ENCODE data around the gene ADCY4.

ADCY4 gene

GRCh38 chr14:24290746-24291145 is 44.1 kb downstream of the ADCY4 start:
- ATAC-seq: no peak
- Mint-ChIP-seq H3K27ac (no peak overlapping the region), H3K9me3 (no peaks in the 10 kb centered on the region), H3K4me1 (peaks cover 40% of the 10 kb centered on the region), H3K4me3 (no peak overlapping the region), H3K27me3 (no peaks in the 10 kb centered on the region), H3K36me3 (peaks cover 46% of the 10 kb centered on the region)

- H3K4me3 Mint-ChIP-seq: peak overlapping the region; percentile 52
- no peak overlapping the region for H3K27ac Mint-ChIP-seq
- no peaks in the 10 kb centered on the region for H3K9me3 Mint-ChIP-seq
- H3K4me1 Mint-ChIP-seq: peaks cover 43% of the 10 kb centered on the region
- H3K27me3 Mint-ChIP-seq: no peaks in the 10 kb centered on the region
- ATAC-seq: peak; percentile 98
- peaks cover 39% of the 10 kb centered on the region for H3K36me3 Mint-ChIP-seq
Measured at GRCh38 chr14:24289649-24290280, 45.1 kb downstream of the ADCY4 start.

DNA sequence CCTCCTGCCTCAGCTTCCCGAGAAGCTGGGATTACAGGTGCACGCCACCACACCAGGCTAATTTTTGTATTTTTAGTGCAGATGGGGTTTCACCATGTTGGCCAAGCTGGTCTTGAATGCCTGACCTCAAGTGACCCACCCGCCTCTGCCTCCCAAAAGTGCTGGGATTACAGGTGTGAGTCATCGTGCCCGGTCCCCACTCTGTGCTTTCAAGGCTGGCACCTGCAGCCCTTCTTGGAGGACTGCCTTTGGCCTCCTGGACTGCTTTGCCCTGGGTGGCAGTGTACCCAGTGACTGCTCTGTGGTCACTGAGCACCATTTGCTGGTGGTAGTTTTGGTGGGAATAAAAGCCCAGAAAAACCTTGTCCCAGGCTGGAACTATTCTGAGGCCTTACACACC is 47.9 kb downstream of the ADCY4 start:
- Mint-ChIP-seq H3K36me3 (peaks cover 27% of the 10 kb centered on the region), H3K9me3 (no peaks in the 10 kb centered on the region), H3K27me3 (no peaks in the 10 kb centered on the region), H3K27ac (no peak overlapping the region), H3K4me3 (no peak overlapping the region), H3K4me1 (peaks cover 58% of the 10 kb centered on the region)
- no peak for ATAC-seq

GRCh38 chr14:24285351-24285750 is 49.5 kb downstream of the ADCY4 start:
- Mint-ChIP-seq H3K36me3 (peaks cover 13% of the 10 kb centered on the region), H3K9me3 (no peaks in the 10 kb centered on the region), H3K27ac (peak overlapping the region; percentile 65), H3K27me3 (no peaks in the 10 kb centered on the region), H3K4me3 (no peak overlapping the region), H3K4me1 (peaks cover 60% of the 10 kb centered on the region)
- no peak for ATAC-seq

GRCh38 chr14:24284501-24285035 is 50.3 kb downstream of the ADCY4 start:
- Mint-ChIP-seq H3K9me3 (no peaks in the 10 kb centered on the region), H3K27me3 (no peaks in the 10 kb centered on the region), H3K4me3 (no peak overlapping the region), H3K36me3 (peaks cover 6% of the 10 kb centered on the region), H3K4me1 (peaks cover 60% of the 10 kb centered on the region), H3K27ac (peak overlapping the region; percentile 65)
- no peak for ATAC-seq

- Mint-ChIP-seq H3K27ac (peak overlapping the region; percentile 65), H3K27me3 (no peaks in the 10 kb centered on the region), H3K4me1 (peaks cover 65% of the 10 kb centered on the region), H3K4me3 (no peak overlapping the region), H3K36me3 (peaks cover 6% of the 10 kb centered on the region), H3K9me3 (no peaks in the 10 kb centered on the region)
- no peak for ATAC-seq
Measured at GRCh38 chr14:24283796-24284460, 50.9 kb downstream of the ADCY4 start.

GRCh38 chr14:24282736-24283135 is 52.1 kb downstream of the ADCY4 start:
- Mint-ChIP-seq H3K4me1 (peaks cover 71% of the 10 kb centered on the region), H3K9me3 (peaks cover 6% of the 10 kb centered on the region), H3K27me3 (no peaks in the 10 kb centered on the region), H3K4me3 (no peak overlapping the region), H3K36me3 (peaks cover 12% of the 10 kb centered on the region), H3K27ac (no peak overlapping the region)
- ATAC-seq: no peak

- no peaks in the 10 kb centered on the region for H3K27me3 Mint-ChIP-seq
- peaks cover 6% of the 10 kb centered on the region for H3K9me3 Mint-ChIP-seq
- peaks cover 77% of the 10 kb centered on the region for H3K4me1 Mint-ChIP-seq
- no peak overlapping the region for H3K4me3 Mint-ChIP-seq
- peak overlapping the region; percentile 84 for H3K27ac Mint-ChIP-seq
- no peak for ATAC-seq
- H3K36me3 Mint-ChIP-seq: peaks cover 12% of the 10 kb centered on the region
Measured at GRCh38 chr14:24281636-24282035, 53.2 kb downstream of the ADCY4 start.

GRCh38 chr14:24280797-24281460 is 53.9 kb downstream of the ADCY4 start:
- H3K4me3 Mint-ChIP-seq: no peak overlapping the region
- H3K4me1 Mint-ChIP-seq: peaks cover 79% of the 10 kb centered on the region

GRCh38 chr14:24279301-24280186 is 55.3 kb downstream of the ADCY4 start:
- H3K4me3 Mint-ChIP-seq: peak overlapping the region; percentile 38
- peaks cover 6% of the 10 kb centered on the region for H3K9me3 Mint-ChIP-seq
- peaks cover 82% of the 10 kb centered on the region for H3K4me1 Mint-ChIP-seq
- H3K36me3 Mint-ChIP-seq: peaks cover 12% of the 10 kb centered on the region
- no peaks in the 10 kb centered on the region for H3K27me3 Mint-ChIP-seq
- H3K27ac Mint-ChIP-seq: peak overlapping the region; percentile 84
- ATAC-seq: peak; percentile 92

More at GRCh38 chr14:24280797-24281460, 53.9 kb downstream of the ADCY4 start:
- Mint-ChIP-seq H3K27me3 (no peaks in the 10 kb centered on the region), H3K36me3 (peaks cover 12% of the 10 kb centered on the region), H3K9me3 (peaks cover 6% of the 10 kb centered on the region), H3K27ac (peak overlapping the region; percentile 84)
- ATAC-seq: no peak

DNA sequence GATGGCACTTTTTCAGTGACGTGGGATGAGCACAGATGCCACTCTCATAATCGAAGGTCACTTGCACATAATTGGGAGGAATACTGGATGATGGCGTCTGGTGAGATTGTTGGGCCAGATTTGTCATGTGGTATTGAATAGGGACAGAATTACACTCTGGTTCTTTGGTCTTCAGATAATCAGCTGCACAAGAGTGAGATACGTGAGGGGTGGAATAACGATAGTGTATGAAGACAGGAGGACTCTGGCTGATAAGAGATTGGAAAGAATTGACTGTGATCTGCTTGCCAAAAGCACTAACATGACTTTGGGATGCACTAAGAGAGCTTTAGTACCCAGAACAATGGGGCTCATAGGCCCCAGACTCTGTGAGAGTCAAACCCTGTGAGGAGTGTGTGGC is 56.4 kb downstream of the ADCY4 start:
- peak overlapping the region; percentile 33 for H3K4me3 Mint-ChIP-seq
- peaks cover 82% of the 10 kb centered on the region for H3K4me1 Mint-ChIP-seq
- no peaks in the 10 kb centered on the region for H3K27me3 Mint-ChIP-seq
- peaks cover 7% of the 10 kb centered on the region for H3K36me3 Mint-ChIP-seq
- H3K9me3 Mint-ChIP-seq: peaks cover 6% of the 10 kb centered on the region
- ATAC-seq: no peak
- H3K27ac Mint-ChIP-seq: peak overlapping the region; percentile 84

- Mint-ChIP-seq H3K27me3 (no peaks in the 10 kb centered on the region), H3K4me3 (no peak overlapping the region), H3K36me3 (peaks cover 7% of the 10 kb centered on the region), H3K9me3 (peaks cover 6% of the 10 kb centered on the region), H3K27ac (peak overlapping the region; percentile 84), H3K4me1 (peaks cover 88% of the 10 kb centered on the region)
- ATAC-seq: peak; percentile 10
Measured at GRCh38 chr14:24277606-24278321, 57.1 kb downstream of the ADCY4 start.

DNA sequence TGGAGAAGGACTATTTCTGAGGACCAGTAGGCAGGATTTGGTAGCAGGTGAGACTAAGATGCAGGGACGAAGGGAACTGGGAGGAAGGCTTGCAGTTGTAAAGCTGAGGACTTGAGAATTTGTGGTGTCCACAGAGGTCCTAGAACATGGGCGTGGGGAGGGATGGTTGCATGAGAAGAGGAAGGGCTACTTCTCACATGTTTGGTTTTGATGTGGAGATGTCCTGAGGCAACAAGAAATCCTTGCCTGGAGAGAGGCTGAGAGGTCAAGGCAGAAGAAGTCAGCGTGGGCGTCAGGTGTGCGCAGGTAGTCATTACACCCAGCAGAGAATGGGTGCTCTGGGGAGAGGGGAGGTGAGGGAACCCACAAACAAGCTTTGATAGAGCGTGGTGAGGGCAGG is 57.8 kb downstream of the ADCY4 start:
- no peak for ATAC-seq
- H3K4me3 Mint-ChIP-seq: no peak overlapping the region
- no peaks in the 10 kb centered on the region for H3K27me3 Mint-ChIP-seq
- peak overlapping the region; percentile 84 for H3K27ac Mint-ChIP-seq
- H3K4me1 Mint-ChIP-seq: peaks cover 88% of the 10 kb centered on the region
- H3K9me3 Mint-ChIP-seq: peaks cover 6% of the 10 kb centered on the region
- peaks cover 7% of the 10 kb centered on the region for H3K36me3 Mint-ChIP-seq

DNA sequence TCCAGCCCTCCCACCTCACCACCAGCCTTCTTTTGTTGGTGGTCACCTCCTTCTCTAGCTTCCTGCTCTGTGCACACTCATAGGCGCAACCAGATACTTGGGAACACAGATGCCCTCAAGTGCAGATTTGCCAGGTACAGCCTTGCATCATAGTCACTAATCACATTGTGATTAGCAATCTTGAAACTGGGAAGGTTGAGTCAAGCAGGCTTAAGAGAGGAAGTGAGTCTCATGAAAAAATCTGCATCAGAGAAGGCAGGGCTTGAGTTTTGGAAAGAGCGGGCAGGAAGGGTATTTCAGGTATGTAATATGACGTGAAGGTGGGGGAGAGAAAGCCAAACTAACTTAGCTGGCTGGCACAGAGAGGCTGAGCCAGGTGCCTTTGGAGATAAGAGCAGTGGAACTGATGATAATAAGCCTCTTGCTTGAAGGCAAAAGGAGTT is 60.7 kb downstream of the ADCY4 start:
- H3K27me3 Mint-ChIP-seq: no peaks in the 10 kb centered on the region
- peaks cover 6% of the 10 kb centered on the region for H3K9me3 Mint-ChIP-seq
- peaks cover 11% of the 10 kb centered on the region for H3K36me3 Mint-ChIP-seq
- peak; percentile 71 for ATAC-seq
- H3K4me1 Mint-ChIP-seq: peaks cover 66% of the 10 kb centered on the region
- peak overlapping the region; percentile 94 for H3K27ac Mint-ChIP-seq
- H3K4me3 Mint-ChIP-seq: peak overlapping the region; percentile 23
